Smooth muscle cell (in vitro differentiated cells): ENCODE measurements around the gene SSBP1. TPM values are rescaled to one million over a fixed set of nuclear protein-coding genes. Genes with fewer than 3 reads are reported as not detected.

Experiments used
- DNase-seq: peaks from one replicate; lab custom pipeline; 2025; ENCODE audit not compliant: unreplicated experiment; lab: John Stamatoyannopoulos, UW
- H2AFZ ChIP-seq: fragments of 200-600 bp; sonication (generic); 2 replicates; pipeline ENCODE4 v1.6.0; 2016; ENCODE audit warnings: antibody characterized with exemption, low read depth, mild to moderate bottlenecking
- H3F3A ChIP-seq: fragments of 200-600 bp; sonication (generic); 2 replicates; pipeline ENCODE4 v1.6.0; 2017; ENCODE audit warnings: antibody characterized with exemption, low read depth
- H3K27ac ChIP-seq: fragments of 200-600 bp; sonication (generic); 2 replicates; pipeline ENCODE4 v1.5.1; 2016; ENCODE audit warnings: low read depth, mild to moderate bottlenecking
- H3K27me3 ChIP-seq: fragments of 200-600 bp; sonication (generic); 2 replicates; pipeline ENCODE4 v1.6.1; 2016; ENCODE audit warnings: low read depth, mild to moderate bottlenecking
- H3K36me3 ChIP-seq: fragments of 200-600 bp; sonication (generic); 2 replicates; pipeline ENCODE4 v1.5.1; 2016; ENCODE audit warnings: low read depth
- H3K4me1 ChIP-seq: fragments of 200-600 bp; sonication (generic); 2 replicates; pipeline ENCODE4 v1.5.1; 2016; ENCODE audit warnings: low read depth
- H3K4me2 ChIP-seq: fragments of 200-600 bp; sonication (generic); 2 replicates; pipeline ENCODE4 v1.6.0; 2016; ENCODE audit warnings: mild to moderate bottlenecking
- H3K4me3 ChIP-seq: fragments of 200-600 bp; sonication (generic); 2 replicates; pipeline ENCODE4 v1.5.1; 2016; ENCODE audit warnings: mild to moderate bottlenecking
- H3K79me2 ChIP-seq: fragments of 200-600 bp; sonication (generic); 2 replicates; pipeline ENCODE4 v1.6.0; 2016; ENCODE audit warnings: low read depth, mild to moderate bottlenecking
- H3K9ac ChIP-seq: fragments of 200-600 bp; sonication (generic); 2 replicates; pipeline ENCODE4 v1.6.0; 2016; ENCODE audit warnings: low read depth
- H3K9me3 ChIP-seq: fragments of 200-600 bp; sonication (generic); replicated peaks from 2 replicates; pipeline ENCODE4 v1.5.1; 2016; ENCODE audit warnings: low read depth
- H4K20me1 ChIP-seq: fragments of 200-600 bp; sonication (generic); 2 replicates; pipeline ENCODE4 v1.6.0; 2016; ENCODE audit warnings: low read depth
- CTCF ChIP-seq: fragments of 200-600 bp; sonication (generic); IDR thresholded peaks from 2 replicates; pipeline ENCODE4 v1.5.1; 2017; ENCODE audit warnings: borderline replicate concordance, mild to moderate bottlenecking, antibody characterized with exemption; ENCODE audit not compliant: insufficient read depth, poor library complexity, severe bottlenecking
- WGBS: methylation state at CpG from one replicate; pipeline ENCODE4 v1.1.7; 2016; ENCODE audit warnings: low lambda C conversion rate; 5-methylcytosine and 5-hydroxymethylcytosine counted together
- polyA plus RNA-seq: library from polyadenylated mRNA; unstranded; fragments of >200 nt; fragmentation: Nextera tagmentation; extraction: Ambion mirVana; gene quantifications from 2 replicates; pipeline ENCODE4 v1.2.1, GENCODE V29; 2016
- total RNA-seq: library from RNA; depleted of rRNA; stranded (reverse); fragments of >200 nt; gene quantifications from 2 replicates; pipeline ENCODE4 v1.2.3, GENCODE V29; 2014

Gene SSBP1
- total and polyA plus RNA-seq, 2 experiments from 2014 or later, result 202 to 255 TPM

- Histone ChIP-seq H3K4me3 (peak overlapping the region; percentile 86), H3K9ac (peak overlapping the region; percentile 66), H3K27me3 (no peaks in the 10 kb centered on the region), H3K4me2 (peak overlapping the region; percentile 96), H3K36me3 (no peaks in the 10 kb centered on the region), H3K79me2 (peaks cover 3% of the 10 kb centered on the region), H3K27ac (no peak overlapping the region), H3F3A (peaks cover 5% of the 10 kb centered on the region), H3K4me1 (peaks cover 20% of the 10 kb centered on the region), H3K9me3 (no peaks in the 10 kb centered on the region), H4K20me1 (peaks cover 34% of the 10 kb centered on the region), H2AFZ (no peak overlapping the region)
- TF ChIP-seq CTCF, result no peak
- DNase-seq, result no peak
- WGBS, result 7% methylated on average over 20 of the region's 20 CpGs
Measured at GRCh38 chr7:141700848-141701371, 37.2 kb upstream of the SSBP1 start.

- Histone ChIP-seq H3K4me3 (peak overlapping the region; percentile 86), H3K36me3 (no peaks in the 10 kb centered on the region), H3K4me2 (peak overlapping the region; percentile 96), H2AFZ (peak overlapping the region; percentile 58), H3K9ac (peak overlapping the region; percentile 66), H3K27ac (no peak overlapping the region), H3F3A (peaks cover 5% of the 10 kb centered on the region), H3K27me3 (no peaks in the 10 kb centered on the region), H4K20me1 (peaks cover 28% of the 10 kb centered on the region), H3K79me2 (peaks cover 2% of the 10 kb centered on the region), H3K9me3 (no peaks in the 10 kb centered on the region), H3K4me1 (peaks cover 20% of the 10 kb centered on the region)
- peak; percentile 16 for DNase-seq
- TF ChIP-seq CTCF, result no peak
- WGBS, result no CpG with 5 or more reads among the region's 59 CpGs
Measured at GRCh38 chr7:141701489-141702046, 36.6 kb upstream of the SSBP1 start.

GRCh38 chr7:141702047-141702567 is 36.1 kb upstream of the SSBP1 start, which contains the start of gene DENND11:
TSS of gene DENND11 (minus strand) at chr7:141702166. CDS start at chr7:141702153, 13 bp downstream.
- Histone ChIP-seq H3K27ac (no peak within 1 kb of the TSS), H2AFZ (peak within 1 kb of the TSS; percentile 96), H3K79me2 (no peaks in the 10 kb centered on the region), H3F3A (peaks cover 5% of the 10 kb centered on the region), H3K4me2 (peak within 1 kb of the TSS; percentile 99), H3K4me3 (peak within 1 kb of the TSS; percentile 86), H3K4me1 (peaks cover 20% of the 10 kb centered on the region), H3K36me3 (no peaks in the 10 kb centered on the region), H3K9ac (peak within 1 kb of the TSS; percentile 66), H3K27me3 (no peaks in the 10 kb centered on the region), H3K9me3 (no peaks in the 10 kb centered on the region), H4K20me1 (peaks cover 22% of the 10 kb centered on the region)
- no peak for TF ChIP-seq CTCF
- DNase-seq, result peak; percentile 16
- under 1% methylated on average over 32 of the region's 62 CpGs for WGBS
